ENCODE data around the gene NMRAL1.

Gene NMRAL1

GRCh38 chr16:4505356-4506147, 31.1 kb upstream of the NMRAL1 start:
- no peak for DNase-seq (ENCODE audit: low spot score)

GRCh38 chr16:4501071-4501478, 26.6 kb upstream of the NMRAL1 start:
- no peak for DNase-seq (ENCODE audit: low spot score)

- no peak for DNase-seq (ENCODE audit: low spot score)
Observed at GRCh38 chr16:4500272-4500671, 25.8 kb upstream of the NMRAL1 start.

GRCh38 chr16:4499196-4499555, 24.8 kb upstream of the NMRAL1 start:
- DNase-seq (ENCODE audit: low spot score) = no peak

GRCh38 chr16:4498546-4499195, 24.2 kb upstream of the NMRAL1 start:
- no peak for DNase-seq (ENCODE audit: low spot score)

GRCh38 chr16:4496305-4496704, 21.9 kb upstream of the NMRAL1 start:
- no peak for DNase-seq (ENCODE audit: low spot score)

- no peak for DNase-seq (ENCODE audit: low spot score)
Observed at GRCh38 chr16:4495766-4496165, 21.3 kb upstream of the NMRAL1 start.

- no peak for DNase-seq (ENCODE audit: low spot score)
Observed at GRCh38 chr16:4494746-4495490, 20.5 kb upstream of the NMRAL1 start.

GRCh38 chr16:4491898-4492297, 17.5 kb upstream of the NMRAL1 start:
- no peak for DNase-seq (ENCODE audit: low spot score)

GRCh38 chr16:4489030-4489429, 14.6 kb upstream of the NMRAL1 start:
- no peak for DNase-seq (ENCODE audit: low spot score)

GRCh38 chr16:4488499-4488967, 14.1 kb upstream of the NMRAL1 start:
- no peak for DNase-seq (ENCODE audit: low spot score)

GRCh38 chr16:4487955-4488498, 13.6 kb upstream of the NMRAL1 start:
- no peak for DNase-seq (ENCODE audit: low spot score)

GRCh38 chr16:4486126-4486893, 11.9 kb upstream of the NMRAL1 start:
- no peak for DNase-seq (ENCODE audit: low spot score)

GRCh38 chr16:4481963-4482362, 7.5 kb upstream of the NMRAL1 start:
- no peak for DNase-seq (ENCODE audit: low spot score)

- DNase-seq (ENCODE audit: low spot score) = no peak
Observed at GRCh38 chr16:4481526-4481925, 7.1 kb upstream of the NMRAL1 start.

GRCh38 chr16:4477966-4478365, 3.5 kb upstream of the NMRAL1 start:
- DNase-seq (ENCODE audit: low spot score) = no peak

GRCh38 chr16:4475880-4476788, 1.7 kb upstream of the NMRAL1 start, which contains the start of gene HMOX2:
TSS of gene HMOX2 (plus strand) at chr16:4476398. CDS start at chr16:4505525, 29,127 bp downstream.
- DNase-seq (ENCODE audit: low spot score) = peak; percentile 97

- no peak for DNase-seq (ENCODE audit: low spot score)
Observed at GRCh38 chr16:4472880-4473279, 1.5 kb downstream of the NMRAL1 start.

GRCh38 chr16:4471869-4472268, 2.6 kb downstream of the NMRAL1 start:
- no peak for DNase-seq (ENCODE audit: low spot score)

GRCh38 chr16:4468972-4469371, 5.5 kb downstream of the NMRAL1 start:
- no peak for DNase-seq (ENCODE audit: low spot score)

GRCh38 chr16:4467916-4468315, 6.5 kb downstream of the NMRAL1 start:
- DNase-seq (ENCODE audit: low spot score) = no peak

Data from iPS-NIHi11 (cell line).